Sigmoid colon (tissue), 4 donors: ENCODE results near the gene CEACAM20.

Experiments
- POLR2A ChIP-seq, 2 donors: fragments of 450-650 bp; IDR thresholded peaks; one replicate each; pipeline ENCODE4 v1.6.1; 2016; ENCODE audit warnings: antibody characterized with exemption in 2 of 2, mild to moderate bottlenecking in 2 of 2, moderate library complexity in 2 of 2
- POLR2AphosphoS5 ChIP-seq, 4 donors: sonication (generic); formaldehyde crosslinking; IDR thresholded peaks; one replicate each; pipeline ENCODE4 v1.6.1; 2017; ENCODE audit warnings: antibody characterized with exemption in 4 of 4
- TF ChIP-seq, protein P1 (sequence below), 4 experiments: fragments of 450-650 bp in 3 of 4; fragments of 200-600 bp in 1 of 4; IDR thresholded peaks; one replicate each; pipeline ENCODE4 v1.5.1; 2016 to 2019; ENCODE audit warnings: antibody characterized with exemption in 4 of 4, mild to moderate bottlenecking in 3 of 4, moderate library complexity in 2 of 4

DNA sequence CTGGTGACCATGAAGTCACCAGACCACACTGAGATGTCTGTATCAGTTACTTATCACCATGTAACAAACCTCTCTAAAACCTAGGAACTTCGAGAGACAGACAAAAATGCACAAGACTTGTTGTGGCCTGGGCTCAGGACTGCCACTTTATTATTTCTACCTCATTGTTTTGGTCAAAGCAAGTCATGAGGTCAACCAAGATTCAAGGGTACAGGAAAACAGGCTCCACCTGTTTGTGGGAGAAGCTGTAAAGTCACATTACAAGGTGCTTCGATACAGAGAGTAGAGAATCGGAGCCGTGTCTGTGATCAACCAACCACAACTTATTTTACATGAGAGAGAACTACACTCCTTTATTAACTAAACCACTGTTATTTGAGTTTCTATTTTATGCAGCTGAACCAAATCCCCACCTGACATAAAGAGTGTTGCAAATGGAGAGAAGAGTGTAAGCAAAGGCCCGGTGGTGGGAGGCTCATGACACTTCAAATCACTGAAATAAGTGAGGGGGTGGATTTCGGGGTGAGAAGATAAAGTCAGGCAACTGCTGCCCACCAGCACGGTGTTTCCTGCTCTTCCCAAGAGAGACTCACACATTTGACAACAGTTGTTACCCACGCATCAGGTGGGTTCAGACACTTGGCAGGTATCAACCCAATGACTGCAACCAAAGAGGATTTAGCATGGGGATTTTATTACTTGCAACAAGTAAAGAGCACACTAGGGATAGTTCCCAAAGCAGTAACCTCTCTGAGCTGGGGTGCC lies 44.9 kb upstream of the CEACAM20 start:
- TF ChIP-seq POLR2AphosphoS5 (IDR thresholded peaks at IDR 0.05): no peak
- no peak for TF ChIP-seq POLR2A (IDR thresholded peaks at IDR 0.05)
- TF ChIP-seq, protein P1, sequence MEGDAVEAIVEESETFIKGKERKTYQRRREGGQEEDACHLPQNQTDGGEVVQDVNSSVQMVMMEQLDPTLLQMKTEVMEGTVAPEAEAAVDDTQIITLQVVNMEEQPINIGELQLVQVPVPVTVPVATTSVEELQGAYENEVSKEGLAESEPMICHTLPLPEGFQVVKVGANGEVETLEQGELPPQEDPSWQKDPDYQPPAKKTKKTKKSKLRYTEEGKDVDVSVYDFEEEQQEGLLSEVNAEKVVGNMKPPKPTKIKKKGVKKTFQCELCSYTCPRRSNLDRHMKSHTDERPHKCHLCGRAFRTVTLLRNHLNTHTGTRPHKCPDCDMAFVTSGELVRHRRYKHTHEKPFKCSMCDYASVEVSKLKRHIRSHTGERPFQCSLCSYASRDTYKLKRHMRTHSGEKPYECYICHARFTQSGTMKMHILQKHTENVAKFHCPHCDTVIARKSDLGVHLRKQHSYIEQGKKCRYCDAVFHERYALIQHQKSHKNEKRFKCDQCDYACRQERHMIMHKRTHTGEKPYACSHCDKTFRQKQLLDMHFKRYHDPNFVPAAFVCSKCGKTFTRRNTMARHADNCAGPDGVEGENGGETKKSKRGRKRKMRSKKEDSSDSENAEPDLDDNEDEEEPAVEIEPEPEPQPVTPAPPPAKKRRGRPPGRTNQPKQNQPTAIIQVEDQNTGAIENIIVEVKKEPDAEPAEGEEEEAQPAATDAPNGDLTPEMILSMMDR (IDR thresholded peaks at IDR 0.05): no peak
